Calu3 (cell line): ENCODE data around the gene C11orf68. TPM values are rescaled to one million over a fixed set of nuclear protein-coding genes. Genes with fewer than 3 reads are reported as not detected.

ENCODE experiments used
- BruUV-seq: library from RNA; stranded (reverse); fragments of 400-500 nt; replicated peaks from 2 replicates; lab custom pipeline; 2021; lab: Mats Ljungman, UMichigan
- CTCF ChIA-PET: fragments of 300-600 bp; sonication (Branson Sonifier 250); formaldehyde crosslinking; loops from one replicate; lab custom pipeline; 2022; ENCODE audit warnings: antibody characterized with exemption; lab: Charles Lee
- DNase-seq: peaks from one replicate; pipeline ENCODE4 v3.0.0; 2022
- H3K27ac Mint-ChIP-seq: one replicate; pipeline ENCODE4 v1.8.0; 2022; ENCODE audit warnings: mixed read lengths; ENCODE audit not compliant: unreplicated experiment
- H3K27me3 Mint-ChIP-seq: one replicate; pipeline ENCODE4 v1.8.0; 2022; ENCODE audit warnings: mixed read lengths; ENCODE audit not compliant: unreplicated experiment
- H3K36me3 Mint-ChIP-seq: one replicate; pipeline ENCODE4 v1.8.0; 2022; ENCODE audit warnings: mild to moderate bottlenecking, moderate library complexity, mixed read lengths; ENCODE audit not compliant: insufficient read depth, unreplicated experiment
- H3K4me1 Mint-ChIP-seq: one replicate; pipeline ENCODE4 v1.8.0; 2022; ENCODE audit warnings: mild to moderate bottlenecking, low read depth, mixed read lengths; ENCODE audit not compliant: unreplicated experiment
- H3K4me3 Mint-ChIP-seq: one replicate; pipeline ENCODE4 v1.8.0; 2022; ENCODE audit warnings: mild to moderate bottlenecking, low read depth, moderate library complexity, mixed read lengths; ENCODE audit not compliant: unreplicated experiment
- H3K9me3 Mint-ChIP-seq: one replicate; pipeline ENCODE4 v1.8.0; 2022; ENCODE audit warnings: low read depth, mixed read lengths; ENCODE audit not compliant: unreplicated experiment
- intact Hi-C: fragments of 100-400 bp; cut with micrococcal nuclease; formaldehyde crosslinking; loops from one replicate; pipeline ENCODE4 v1.10.0; 2022; ENCODE audit not compliant: unreplicated experiment
- total RNA-seq: library from RNA; stranded (reverse); gene quantifications from 2 replicates; pipeline ENCODE4 v1.2.3, GENCODE V29; 2022
- TF ChIP-seq, protein P1 (sequence below): fragments of 200-600 bp; IDR thresholded peaks from one replicate; pipeline ENCODE4 v1.8.0; 2022; ENCODE audit warnings: antibody characterized with exemption; ENCODE audit not compliant: unreplicated experiment

C11orf68 gene
- total RNA-seq, 1 experiment from 2014 or later, result 25.9 TPM

DNA sequence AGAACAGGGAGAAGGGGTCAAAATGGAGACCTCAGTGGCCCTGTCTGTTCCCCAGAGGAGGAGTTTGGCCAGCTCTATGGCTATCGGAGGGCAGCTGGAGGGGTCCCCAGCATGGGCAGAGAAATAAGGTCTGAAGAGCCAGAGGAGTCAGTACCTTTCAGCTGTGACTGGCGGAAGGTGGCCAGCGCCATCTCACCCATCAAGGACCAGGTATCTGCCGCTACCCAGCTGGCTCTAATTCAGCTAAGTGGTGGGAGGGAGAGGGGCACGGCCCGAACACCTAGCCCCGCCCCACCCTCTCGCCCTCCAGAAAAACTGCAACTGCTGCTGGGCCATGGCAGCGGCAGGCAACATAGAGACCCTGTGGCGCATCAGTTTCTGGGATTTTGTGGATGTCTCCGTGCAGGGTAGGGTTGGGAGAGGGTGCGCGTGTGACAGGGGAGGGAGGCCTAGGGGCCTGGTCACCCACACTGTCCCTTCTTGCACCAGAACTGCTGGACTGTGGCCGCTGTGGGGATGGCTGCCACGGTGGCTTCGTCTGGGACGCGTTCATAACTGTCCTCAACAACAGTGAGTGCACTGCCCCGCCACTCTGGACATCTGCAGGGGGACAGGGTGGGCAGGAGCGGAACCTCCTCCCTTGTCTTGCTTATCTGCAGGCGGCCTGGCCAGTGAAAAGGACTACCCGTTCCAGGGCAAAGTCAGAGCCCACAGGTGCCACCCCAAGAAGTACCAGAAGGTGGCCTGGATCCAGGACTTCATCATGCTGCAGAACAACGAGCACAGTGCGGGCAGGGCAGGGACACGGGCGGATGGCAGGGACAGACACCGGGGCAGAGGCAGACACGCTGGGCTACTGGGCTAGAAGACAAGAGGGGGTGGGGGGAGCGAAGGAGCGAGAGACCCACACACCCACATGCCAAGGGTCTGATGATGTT lies 36.5 kb downstream of the C11orf68 start:
- no peak overlapping the region for H3K4me3 Mint-ChIP-seq
- H3K9me3 Mint-ChIP-seq, result no peaks in the 10 kb centered on the region
- peaks cover 13% of the 10 kb centered on the region for H3K4me1 Mint-ChIP-seq
- H3K27ac Mint-ChIP-seq, result no peak overlapping the region
- no peak for DNase-seq
- TF ChIP-seq, protein P1, sequence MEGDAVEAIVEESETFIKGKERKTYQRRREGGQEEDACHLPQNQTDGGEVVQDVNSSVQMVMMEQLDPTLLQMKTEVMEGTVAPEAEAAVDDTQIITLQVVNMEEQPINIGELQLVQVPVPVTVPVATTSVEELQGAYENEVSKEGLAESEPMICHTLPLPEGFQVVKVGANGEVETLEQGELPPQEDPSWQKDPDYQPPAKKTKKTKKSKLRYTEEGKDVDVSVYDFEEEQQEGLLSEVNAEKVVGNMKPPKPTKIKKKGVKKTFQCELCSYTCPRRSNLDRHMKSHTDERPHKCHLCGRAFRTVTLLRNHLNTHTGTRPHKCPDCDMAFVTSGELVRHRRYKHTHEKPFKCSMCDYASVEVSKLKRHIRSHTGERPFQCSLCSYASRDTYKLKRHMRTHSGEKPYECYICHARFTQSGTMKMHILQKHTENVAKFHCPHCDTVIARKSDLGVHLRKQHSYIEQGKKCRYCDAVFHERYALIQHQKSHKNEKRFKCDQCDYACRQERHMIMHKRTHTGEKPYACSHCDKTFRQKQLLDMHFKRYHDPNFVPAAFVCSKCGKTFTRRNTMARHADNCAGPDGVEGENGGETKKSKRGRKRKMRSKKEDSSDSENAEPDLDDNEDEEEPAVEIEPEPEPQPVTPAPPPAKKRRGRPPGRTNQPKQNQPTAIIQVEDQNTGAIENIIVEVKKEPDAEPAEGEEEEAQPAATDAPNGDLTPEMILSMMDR, result no peak
- intact Hi-C loops, result loop anchor here (10.0 kb wide), 1 partner anchor 102 kb away; no protein-coding TSS in a partner anchor
- BruUV-seq, result no TSS peak
- H3K36me3 Mint-ChIP-seq, result peaks cover 39% of the 10 kb centered on the region
- no peaks in the 10 kb centered on the region for H3K27me3 Mint-ChIP-seq
- CTCF ChIA-PET, result interaction anchor here (0.5 kb wide), 1 partner anchor 76 kb away, joined by 7 read pairs; no protein-coding TSS in a partner anchor

DNA sequence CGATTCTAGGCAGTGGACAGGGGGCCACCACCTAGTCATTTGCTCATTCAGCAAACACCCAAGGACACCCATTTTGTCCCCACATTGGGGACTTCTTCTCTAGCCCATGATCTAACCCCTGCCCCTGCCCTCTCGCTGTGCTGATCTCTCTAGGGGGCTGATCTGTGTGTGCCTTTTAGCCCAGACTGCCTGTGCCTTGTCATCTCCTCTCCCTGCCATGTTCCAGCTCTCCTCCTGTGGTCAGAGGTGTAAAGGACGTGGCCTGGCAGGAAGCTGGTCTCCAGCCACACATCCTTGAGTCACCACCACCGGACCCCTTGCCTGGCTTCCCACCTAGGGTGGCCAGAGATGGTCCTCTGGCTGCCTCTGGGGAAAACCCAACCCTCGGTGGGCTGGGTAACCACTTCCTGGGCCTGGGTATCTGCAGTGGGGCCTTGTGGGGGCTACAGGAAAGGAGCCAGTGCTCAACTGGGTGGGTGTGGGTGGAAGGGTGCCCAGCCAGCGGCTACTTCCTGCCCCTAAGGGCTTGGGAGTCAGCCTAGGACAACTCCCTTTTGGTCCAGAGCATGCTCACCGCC lies 37.9 kb downstream of the C11orf68 start:
- intact Hi-C loops, result loop anchor here (10.0 kb wide), 1 partner anchor 104 kb away; no protein-coding TSS in a partner anchor
- no TSS peak for BruUV-seq
- Mint-ChIP-seq H3K27ac (no peak overlapping the region), H3K36me3 (peaks cover 29% of the 10 kb centered on the region), H3K9me3 (no peaks in the 10 kb centered on the region), H3K4me1 (no peaks in the 10 kb centered on the region), H3K27me3 (no peaks in the 10 kb centered on the region), H3K4me3 (no peak overlapping the region)
- TF ChIP-seq, protein P1, result no peak
- CTCF ChIA-PET, result no interaction called here
- no peak for DNase-seq

DNA sequence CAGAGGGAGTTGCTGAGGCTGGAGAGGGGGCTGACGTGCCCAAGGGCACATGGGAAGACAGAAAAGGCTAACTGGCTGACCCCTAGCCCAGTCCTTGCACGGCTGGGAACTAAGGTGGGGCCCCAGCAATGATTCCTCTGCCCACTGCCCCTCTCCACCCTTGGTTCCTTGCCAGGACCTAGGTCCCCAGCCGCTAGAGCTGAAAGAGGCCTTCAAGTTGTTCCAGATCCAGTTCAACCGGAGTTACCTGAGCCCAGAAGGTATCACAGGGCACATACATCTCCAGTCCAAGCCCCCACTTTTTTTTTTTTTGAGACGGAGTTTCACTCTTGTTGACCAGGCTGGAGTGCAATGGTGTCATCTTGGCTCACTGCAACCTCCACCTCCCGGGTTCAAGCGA lies 38.8 kb downstream of the C11orf68 start:
- H3K4me1 Mint-ChIP-seq, result no peaks in the 10 kb centered on the region
- peaks cover 25% of the 10 kb centered on the region for H3K36me3 Mint-ChIP-seq
- H3K27ac Mint-ChIP-seq, result no peak overlapping the region
- no peak overlapping the region for H3K4me3 Mint-ChIP-seq
- DNase-seq, result no peak
- TF ChIP-seq, protein P1, result no peak
- intact Hi-C loops, result loop anchor here (10.0 kb wide), 1 partner anchor 105 kb away; no protein-coding TSS in a partner anchor
- no TSS peak for BruUV-seq
- no peaks in the 10 kb centered on the region for H3K9me3 Mint-ChIP-seq
- CTCF ChIA-PET, result no interaction called here
- H3K27me3 Mint-ChIP-seq, result no peaks in the 10 kb centered on the region

DNA sequence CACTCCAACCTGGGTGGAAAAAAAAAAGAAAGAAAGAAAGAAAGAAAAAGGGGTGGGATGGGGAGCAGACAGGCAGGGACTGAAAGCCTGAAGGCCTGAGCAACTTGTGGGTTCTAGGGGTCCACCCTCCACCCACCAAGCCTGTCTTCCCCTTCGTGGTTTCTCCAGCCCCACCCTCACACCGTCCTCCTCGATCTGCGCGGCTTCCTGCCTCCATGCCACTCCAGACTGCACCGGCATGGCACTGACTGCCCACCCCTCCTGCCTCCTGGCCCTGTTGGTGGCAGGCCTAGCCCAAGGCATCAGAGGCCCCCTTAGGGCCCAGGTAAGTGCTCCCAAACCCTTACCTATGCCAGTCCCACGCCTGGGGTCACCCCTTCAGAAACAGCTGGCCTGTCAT lies 39.2 kb downstream of the C11orf68 start, which contains the start of gene CTSW:
Gene CTSW, plus strand, starts transcription at position 221 of the 400 bp plus-strand sequence. Its CDS starts 18 bp downstream, at position 239.
- no TSS peak for BruUV-seq
- Mint-ChIP-seq H3K36me3 (peaks cover 21% of the 10 kb centered on the region), H3K4me3 (no peak within 1 kb of the TSS), H3K4me1 (no peaks in the 10 kb centered on the region), H3K9me3 (no peaks in the 10 kb centered on the region), H3K27ac (no peak within 1 kb of the TSS), H3K27me3 (no peaks in the 10 kb centered on the region)
- CTCF ChIA-PET, result no interaction called here
- intact Hi-C loops, result loop anchor here (10.0 kb wide), 1 partner anchor 105 kb away; no protein-coding TSS in a partner anchor
- TF ChIP-seq, protein P1, result no peak
- DNase-seq, result no peak
